Measurements from ENCODE around the gene KIR2DL1.
"Not testable (repeated sequence)": the region's sequence is repeated elsewhere in the genome, so short reads cannot be mapped to it uniquely, and the experiment has no call there.

The KIR2DL1 gene

DNA sequence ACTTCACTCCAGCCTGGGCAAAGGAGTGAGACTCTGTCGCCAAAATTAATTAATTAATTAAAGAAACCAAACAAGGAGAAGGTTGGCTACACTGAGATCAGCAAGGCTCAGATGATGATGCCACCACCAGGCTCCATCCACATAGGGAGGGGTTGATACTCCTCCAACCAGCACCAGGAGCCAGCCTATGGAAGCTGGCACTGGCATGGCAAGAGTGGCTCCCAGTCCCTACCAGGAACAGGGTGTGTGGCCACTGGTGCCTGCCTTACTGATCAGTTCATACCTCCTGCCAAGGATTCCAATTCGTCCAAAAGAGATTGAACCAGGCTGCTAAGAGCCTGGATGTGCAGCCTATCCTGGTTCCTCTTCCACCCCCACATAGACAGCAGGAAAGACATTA lies 3.1 kb downstream of the KIR2DL1 start:
- not testable (repeated sequence) for DNase-seq

DNA sequence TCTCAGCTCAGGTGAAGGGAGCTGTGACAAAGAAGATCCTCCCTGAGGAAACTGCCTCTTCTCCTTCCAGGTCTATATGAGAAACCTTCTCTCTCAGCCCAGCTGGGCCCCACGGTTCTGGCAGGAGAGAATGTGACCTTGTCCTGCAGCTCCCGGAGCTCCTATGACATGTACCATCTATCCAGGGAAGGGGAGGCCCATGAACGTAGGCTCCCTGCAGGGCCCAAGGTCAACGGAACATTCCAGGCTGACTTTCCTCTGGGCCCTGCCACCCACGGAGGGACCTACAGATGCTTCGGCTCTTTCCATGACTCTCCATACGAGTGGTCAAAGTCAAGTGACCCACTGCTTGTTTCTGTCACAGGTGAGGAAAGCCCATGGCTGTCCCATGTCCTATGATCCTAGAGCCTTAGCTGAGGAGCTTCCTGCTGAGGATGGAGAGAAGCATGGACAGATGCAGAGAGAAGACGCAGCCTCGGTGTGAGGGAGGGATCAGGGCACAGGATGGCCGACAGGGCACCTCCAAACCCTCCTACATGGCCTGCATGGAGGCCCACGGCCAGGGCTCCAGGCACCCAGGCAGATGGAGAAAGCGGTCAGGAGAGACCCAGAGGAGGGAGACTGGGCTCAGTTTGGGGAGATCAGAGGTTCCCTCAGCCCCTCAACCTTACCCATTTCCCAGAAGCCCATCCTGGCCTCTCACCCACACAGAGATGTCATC lies 5.7 kb downstream of the KIR2DL1 start:
- not testable (repeated sequence) for DNase-seq

- DNase-seq, result not testable (repeated sequence)
These were observed 6.2 kb downstream of the KIR2DL1 start for GRCh38 chr19:54775830-54776229.

DNA sequence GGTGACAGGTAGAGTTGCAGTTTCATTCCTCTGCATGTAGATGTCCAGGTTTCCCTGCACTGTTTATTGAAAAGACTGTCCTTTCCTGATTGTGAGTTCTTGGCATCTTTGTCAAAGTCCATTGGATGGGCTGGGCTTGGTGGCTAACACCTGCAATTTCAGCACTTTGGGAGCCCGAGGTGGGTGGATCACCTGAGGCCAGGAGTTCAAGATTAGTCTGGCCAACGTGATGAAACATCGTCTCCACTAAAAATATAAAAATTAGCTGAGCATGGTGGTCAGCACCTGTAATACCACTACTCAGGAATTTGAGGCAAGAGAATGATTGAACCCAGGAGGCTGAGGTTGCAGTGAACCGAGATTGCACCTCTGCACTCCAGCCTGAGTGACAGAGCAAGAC lies 8.3 kb downstream of the KIR2DL1 start:
- DNase-seq, result not testable (repeated sequence)

- DNase-seq, result not testable (repeated sequence)
These were observed 9.3 kb downstream of the KIR2DL1 start for GRCh38 chr19:54778896-54779295.

DNA sequence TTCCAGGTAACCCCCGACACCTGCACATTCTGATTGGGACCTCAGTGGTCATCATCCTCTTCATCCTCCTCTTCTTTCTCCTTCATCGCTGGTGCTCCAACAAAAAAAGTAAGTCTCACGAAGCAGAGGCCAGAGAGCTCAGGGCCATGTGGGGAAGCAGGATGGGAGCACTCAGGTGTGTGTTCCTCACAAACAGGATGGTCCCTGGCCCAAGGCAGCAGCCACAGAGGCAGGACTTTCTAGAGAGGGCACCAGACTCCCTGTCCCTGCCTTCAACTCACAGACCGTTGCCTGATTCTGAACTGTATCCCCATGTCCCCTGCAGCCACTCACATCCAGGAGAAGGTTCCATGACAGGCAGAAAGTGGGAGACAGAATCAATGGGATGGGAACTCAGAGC lies 13.3 kb downstream of the KIR2DL1 start:
- DNase-seq, result not testable (repeated sequence)

DNA sequence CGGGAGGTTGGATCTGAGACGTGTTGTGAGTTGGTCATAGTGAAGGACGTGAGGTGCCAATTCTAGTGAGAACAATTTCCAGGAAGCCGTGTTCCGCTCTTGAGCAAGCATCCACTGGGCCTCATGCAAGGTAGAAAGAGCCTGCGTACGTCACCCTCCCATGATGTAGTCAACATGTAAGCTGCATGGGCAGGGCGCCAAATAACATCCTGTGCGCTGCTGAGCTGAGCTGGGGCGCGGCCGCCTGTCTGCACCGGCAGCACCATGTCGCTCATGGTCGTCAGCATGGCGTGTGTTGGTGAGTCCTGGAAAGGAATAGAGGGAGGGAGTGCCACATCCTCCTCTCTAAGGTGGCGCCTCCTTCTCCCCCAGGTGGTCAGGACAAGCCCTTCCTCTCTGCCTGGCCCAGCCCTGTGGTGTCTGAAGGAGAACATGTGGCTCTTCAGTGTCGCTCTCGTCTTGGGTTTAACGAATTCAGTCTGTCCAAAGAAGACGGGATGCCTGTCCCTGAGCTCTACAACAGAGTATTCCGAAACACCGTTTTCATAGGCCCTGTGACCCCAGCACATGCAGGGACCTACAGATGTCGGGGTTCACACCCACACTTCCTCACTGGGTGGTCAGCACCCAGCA lies 16.6 kb downstream of the KIR2DL1 start:
- DNase-seq, result not testable (repeated sequence)

- not testable (repeated sequence) for DNase-seq
These were observed 18.6 kb downstream of the KIR2DL1 start for GRCh38 chr19:54788154-54788553.

DNA sequence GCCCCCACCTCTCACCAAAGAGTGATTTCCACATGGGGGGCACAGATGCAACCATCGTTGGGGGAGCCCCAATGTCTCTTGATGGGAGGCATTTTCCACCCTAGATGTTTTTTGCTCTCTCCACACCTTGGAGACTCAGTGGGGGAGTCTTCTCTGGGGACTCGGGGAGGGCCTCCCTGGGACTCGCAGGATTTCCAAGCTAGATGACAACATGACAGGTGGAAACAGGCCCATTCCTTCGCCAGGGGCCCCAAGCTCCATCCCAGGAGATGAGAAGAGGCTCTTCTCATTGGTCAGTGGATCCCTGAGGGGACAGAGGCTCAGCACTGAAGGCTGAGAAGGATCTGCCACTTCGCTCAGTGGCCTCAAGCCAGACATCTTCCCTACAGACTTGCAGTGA lies 21.1 kb downstream of the KIR2DL1 start:
- no peak for DNase-seq

DNA sequence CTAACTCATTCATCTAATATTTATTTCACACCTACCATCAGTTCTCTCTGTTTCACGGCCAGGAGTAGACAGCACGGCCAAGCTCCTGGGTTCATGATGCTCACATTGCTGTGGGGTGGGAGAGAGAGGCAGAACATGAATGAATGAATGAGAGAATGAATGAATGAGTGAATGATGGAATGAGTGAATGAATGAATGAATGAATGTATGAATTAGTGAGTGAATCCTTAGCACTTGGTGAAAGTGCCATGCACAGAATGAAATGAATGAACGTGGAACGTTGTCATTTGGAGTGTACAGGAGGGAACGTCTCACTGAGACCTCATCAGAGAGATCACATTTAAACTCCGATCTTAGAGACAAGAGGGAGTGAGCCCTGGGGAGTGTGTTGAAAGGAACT lies 21.9 kb downstream of the KIR2DL1 start:
- no peak for DNase-seq

DNA sequence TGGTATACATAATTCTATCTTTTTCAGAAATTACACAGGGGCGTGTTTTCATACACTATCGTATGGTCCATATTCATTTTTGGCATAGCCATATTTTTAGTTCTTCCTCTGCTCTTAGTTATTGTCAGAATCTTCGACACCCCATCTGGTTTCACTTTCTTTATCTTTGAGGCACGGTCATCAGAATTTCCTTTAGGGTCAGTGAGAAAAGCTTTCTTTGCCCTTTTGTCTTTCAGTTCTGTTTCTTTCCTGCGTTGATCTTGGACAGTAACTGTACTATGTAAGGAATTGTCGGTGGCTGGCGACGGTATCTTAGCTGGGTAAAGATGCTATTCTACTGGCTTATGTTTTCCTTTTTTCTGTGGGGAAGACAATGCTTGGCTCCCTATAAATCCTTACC lies 23.2 kb downstream of the KIR2DL1 start:
- DNase-seq, result no peak

DNA sequence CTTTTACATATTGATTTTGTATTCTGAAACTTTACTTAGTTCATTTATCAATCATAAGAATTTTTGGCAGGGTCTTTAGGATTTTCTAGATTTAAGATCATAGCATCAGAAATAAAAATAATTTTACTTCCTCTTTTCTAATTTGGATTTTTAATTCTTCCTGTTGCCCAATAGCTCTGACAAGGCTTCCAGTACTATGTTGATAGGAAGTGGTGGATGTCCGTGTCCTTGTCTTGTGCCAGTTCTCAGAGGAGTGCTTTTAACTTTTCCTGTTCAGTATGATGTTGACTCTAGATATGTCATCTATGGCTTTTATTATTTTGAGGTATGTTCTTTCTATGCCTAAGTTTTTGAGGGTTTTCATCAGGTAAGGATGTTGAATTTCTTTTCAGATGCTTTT lies 26.2 kb downstream of the KIR2DL1 start:
- DNase-seq, result no peak

- no peak for DNase-seq
These were observed 33.8 kb downstream of the KIR2DL1 start, which contains the start of gene KIR2DL4 for GRCh38 chr19:54803410-54803809. TSS of gene KIR2DL4 (plus strand) at chr19:54803610. CDS start at chr19:54803652, 42 bp downstream.

DNA sequence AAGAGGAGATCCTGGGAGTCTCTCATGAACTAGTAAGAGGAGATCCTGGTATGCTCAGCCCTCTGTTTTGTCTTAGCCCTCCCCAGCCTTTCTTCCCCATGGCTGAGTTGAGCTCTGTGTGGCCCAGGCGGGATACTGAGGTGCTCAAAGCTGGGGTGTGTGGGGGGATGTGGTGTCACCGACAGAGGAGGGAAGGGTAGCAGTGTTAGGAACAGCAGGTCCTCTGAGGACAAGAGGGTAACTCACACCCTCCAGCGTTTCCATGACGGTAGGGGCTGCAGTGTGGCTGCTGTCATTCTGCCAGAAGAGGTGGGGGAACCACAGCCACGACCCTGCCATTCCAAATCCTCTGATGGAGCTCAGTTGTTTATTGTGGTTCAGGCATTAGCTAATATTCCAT lies 34.5 kb downstream of the KIR2DL1 start:
- DNase-seq, result no peak

DNA sequence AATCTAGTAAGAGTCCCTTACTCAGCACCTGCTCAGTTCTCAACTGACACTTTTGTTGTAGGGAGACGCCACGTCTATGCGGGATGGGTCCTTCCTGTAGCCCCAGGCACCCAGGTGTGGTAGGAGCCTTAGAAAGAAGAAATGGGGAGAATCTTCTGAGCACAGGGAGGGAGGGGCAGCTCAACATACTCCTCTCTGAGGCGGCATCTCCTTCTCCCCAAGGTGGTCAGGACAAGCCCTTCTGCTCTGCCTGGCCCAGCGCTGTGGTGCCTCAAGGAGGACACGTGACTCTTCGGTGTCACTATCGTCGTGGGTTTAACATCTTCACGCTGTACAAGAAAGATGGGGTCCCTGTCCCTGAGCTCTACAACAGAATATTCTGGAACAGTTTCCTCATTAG lies 35.0 kb downstream of the KIR2DL1 start:
- DNase-seq, result no peak

DNA sequence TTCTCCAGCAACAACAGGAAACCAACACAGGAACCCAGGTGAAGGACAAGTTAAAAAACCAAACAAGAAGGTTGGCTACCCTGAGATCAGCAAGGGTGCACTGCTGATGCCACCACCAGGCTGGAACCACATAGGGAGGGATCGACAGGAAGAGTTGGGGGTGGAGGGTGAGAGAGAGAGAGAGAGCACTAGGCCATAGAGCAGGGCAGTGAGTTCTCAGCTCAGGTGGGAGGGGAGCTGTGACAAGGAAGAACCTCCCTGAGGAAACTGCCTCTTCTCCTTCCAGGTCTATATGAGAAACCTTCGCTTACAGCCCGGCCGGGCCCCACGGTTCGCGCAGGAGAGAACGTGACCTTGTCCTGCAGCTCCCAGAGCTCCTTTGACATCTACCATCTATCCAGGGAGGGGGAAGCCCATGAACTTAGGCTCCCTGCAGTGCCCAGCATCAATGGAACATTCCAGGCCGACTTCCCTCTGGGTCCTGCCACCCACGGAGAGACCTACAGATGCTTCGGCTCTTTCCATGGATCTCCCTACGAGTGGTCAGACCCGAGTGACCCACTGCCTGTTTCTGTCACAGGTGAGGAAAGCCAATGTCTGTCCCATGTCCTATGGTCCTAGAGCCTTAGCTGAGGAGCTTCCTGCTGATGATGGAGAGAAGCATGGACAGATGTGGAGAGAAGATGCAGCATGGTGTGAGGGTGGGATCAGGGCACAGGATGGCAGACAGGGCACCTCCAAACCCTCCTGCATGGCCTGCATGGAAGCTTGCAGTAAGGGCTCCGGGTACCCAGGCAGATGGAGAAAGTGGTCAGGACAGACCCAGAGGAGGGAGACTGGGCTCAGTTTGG lies 36.3 kb downstream of the KIR2DL1 start:
- no peak for DNase-seq

GRCh38 chr19:54806516-54806838 lies 36.9 kb downstream of the KIR2DL1 start:
- DNase-seq, result no peak

GRCh38 chr19:54814571-54814970 lies 45.0 kb downstream of the KIR2DL1 start:
- not testable (repeated sequence) for DNase-seq

DNA sequence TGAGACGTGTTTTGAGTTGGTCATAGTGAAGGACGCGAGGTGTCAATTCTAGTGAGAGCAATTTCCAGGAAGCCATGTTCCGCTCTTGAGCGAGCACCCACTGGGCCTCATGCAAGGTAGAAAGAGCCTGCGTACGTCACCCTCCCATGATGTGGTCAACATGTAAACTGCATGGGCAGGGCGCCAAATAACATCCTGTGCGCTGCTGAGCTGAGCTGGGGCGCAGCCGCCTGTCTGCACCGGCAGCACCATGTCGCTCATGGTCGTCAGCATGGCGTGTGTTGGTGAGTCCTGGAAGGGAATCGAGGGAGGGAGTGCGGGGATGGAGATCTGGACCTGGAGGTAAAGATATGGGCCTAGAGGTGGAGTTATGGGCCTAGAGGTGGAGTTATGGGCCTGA lies 46.7 kb downstream of the KIR2DL1 start, which contains the start of gene KIR3DL1:
KIR3DL1 (plus strand) TSS at position 218 of the 400 bp plus-strand sequence.
- DNase-seq, result not testable (repeated sequence)

DNA sequence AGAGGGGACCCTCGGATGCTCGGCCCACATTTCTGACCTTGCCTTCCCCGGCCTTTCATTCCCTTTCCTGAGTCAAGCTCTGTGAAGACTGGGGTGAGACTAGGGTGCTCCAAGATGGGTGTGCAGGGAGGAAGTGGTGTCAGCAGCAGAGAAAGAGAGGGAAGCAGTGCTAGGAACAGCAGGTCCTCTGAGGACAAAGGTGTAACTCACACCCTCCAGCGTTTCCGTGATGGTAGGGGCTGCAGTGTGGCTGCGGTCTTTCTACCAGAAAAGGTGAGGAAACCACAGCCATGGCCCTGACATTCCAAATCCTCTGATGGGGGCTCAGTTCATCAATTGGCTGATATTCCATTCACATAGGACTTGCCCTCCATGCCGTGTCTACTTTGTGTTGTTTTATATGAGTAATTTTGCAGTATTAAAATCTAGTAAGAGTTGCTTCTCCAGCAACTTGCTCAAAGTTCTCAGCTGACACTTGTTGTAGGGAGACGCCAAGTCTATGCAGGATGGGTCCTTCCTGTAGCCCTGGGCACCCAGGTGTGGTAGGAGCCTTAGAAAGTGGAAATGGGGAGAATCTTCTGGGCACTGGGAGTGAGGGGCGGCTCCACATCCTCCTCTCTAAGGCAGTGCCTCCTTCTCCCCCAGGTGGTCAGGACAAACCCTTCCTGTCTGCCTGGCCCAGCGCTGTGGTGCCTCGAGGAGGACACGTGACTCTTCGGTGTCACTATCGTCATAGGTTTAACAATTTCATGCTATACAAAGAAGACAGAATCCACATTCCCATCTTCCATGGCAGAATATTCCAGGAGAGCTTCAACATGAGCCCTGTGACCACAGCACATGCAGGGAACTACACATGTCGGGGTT lies 48.3 kb downstream of the KIR2DL1 start:
- DNase-seq, result no peak

- not testable (repeated sequence) for DNase-seq
These were observed 54.8 kb downstream of the KIR2DL1 start for GRCh38 chr19:54824416-54824815.

DNA sequence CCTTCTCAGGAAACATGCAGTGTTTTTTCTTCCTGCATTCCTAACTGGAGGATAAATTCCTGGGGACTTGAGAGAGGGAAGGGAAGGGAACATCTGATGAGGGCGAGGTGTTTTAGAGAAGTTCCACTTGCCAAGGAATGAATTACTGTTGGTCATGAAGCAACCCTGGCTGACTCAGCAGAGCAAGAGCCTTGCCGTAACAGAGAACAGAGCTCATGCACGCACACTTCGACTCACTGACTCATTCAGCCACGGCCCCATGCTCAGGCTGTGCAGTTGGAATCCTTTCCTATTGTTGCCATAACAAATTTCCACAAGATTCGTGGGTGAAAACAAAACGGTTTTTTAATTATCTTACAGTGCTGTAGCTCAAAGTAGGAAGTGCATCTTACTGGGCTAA lies 55.7 kb downstream of the KIR2DL1 start:
- not testable (repeated sequence) for DNase-seq

DNA sequence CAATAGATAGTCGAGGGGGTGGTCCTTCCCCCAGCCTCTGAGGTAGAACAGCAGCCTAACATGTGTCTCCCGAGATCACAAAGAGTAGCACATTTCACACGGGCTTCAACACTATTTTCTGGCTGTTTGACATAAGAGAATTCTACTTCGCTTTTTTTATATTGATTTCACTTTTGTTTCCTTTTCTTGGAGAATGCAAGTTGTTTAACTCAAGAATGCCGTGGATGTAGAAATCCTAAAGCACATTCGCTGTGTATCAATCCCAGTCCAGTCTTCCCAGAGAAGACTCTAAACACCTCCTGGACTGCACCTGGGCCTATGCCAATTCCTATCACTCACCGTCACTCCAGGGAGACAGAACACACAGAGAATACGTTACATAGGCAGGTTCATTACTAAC lies 58.5 kb downstream of the KIR2DL1 start:
- not testable (repeated sequence) for DNase-seq
